ENCODE data around the gene TPGS2.

- TF ChIP-seq CTCF (IDR thresholded peaks at IDR 0.05; ENCODE audit: low read length) (no peak), EZH2phosphoT487 (IDR thresholded peaks at IDR 0.05; ENCODE audit: low read length) (no peak), EZH2 (optimal IDR thresholded peaks at IDR 0.05; ENCODE audit: low read depth, low read length) (no peak)
Observed at GRCh38 chr18:36817039-36817438, 11.8 kb downstream of the TPGS2 start.
